ENCODE data around the gene ATP2A1.
A peak's percentile ranks its signal among the peaks of the same experiment; 100 is the strongest.
"Not testable (repeated sequence)": the region's sequence is repeated elsewhere in the genome, so short reads cannot be mapped to it uniquely, and the experiment has no call there.

The ATP2A1 gene

DNA sequence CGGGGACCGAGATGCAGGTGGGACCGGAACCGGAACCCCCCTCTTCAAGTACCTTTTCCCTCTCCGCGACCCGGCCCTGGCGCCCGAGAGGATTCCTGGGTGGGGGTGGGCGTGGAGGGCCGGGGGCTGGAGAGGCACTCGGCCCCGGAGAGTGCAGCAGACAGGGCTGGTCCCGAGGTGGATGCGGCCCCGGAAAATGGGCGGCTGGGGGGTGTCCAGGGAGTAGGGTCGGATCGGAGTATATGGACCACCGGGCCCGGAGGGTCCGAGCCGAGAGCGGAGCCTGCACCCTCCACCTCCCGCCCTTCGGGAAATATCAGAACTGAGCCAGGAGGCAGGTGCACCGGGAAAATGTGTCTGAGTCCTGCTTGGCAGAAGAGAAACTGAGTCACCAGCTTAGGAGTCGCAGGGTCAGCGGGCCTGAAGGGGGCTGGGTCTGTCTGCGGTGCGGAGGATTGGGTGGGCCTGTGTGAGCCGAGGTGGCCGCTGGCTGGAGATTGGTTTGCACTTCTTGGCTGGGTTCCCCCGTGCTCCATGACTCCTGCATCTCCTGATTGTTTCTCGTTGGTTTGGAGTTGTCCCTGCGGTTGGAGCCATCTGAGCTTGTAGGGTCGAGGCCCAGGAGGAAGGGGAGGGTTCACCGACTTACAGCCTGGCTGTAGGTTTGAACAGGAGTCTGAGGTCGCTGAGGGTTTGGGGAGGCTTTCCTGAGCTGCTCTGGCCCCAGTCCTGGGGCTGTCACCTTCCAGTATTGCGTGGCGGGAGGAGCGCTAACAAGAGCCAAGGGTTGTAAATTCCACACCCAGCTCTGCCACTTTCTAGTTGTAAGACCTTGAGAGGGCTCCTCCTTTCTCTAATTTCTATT, 14.1 kb upstream of the ATP2A1 start:
- DNase-seq = no peak

GRCh38 chr16:28865001-28865688, 13.1 kb upstream of the ATP2A1 start:
- no peak for DNase-seq

DNA sequence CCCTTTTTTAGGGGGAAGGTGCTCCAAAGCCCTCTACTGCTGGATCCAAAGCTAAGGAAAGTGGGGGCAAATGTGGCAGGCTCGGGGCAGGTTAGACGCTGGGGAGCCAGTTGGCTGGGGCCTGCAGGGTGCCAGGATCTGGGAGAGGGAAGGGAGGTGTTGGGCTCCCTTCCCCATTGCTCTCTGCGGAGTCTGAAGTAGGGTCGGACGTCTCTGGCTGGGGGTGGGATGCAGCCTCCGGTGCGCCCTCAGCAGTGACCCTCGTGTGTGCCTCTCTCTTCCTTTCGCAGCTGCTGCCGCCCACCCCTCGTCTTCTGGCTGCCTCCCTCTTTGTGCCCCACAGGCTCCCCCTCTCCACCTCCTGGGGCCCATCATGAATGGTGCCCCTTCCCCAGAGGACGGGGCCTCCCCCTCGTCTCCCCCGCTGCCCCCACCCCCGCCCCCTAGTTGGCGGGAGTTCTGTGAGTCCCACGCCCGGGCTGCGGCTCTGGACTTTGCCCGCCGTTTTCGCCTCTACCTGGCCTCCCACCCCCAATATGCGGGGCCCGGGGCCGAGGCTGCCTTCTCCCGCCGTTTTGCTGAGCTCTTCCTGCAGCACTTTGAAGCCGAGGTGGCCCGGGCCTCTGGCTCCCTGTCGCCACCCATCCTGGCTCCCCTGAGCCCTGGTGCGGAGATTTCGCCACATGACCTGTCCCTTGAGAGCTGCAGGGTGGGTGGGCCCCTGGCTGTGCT, 12.4 kb upstream of the ATP2A1 start:
- no peak for DNase-seq

DNA sequence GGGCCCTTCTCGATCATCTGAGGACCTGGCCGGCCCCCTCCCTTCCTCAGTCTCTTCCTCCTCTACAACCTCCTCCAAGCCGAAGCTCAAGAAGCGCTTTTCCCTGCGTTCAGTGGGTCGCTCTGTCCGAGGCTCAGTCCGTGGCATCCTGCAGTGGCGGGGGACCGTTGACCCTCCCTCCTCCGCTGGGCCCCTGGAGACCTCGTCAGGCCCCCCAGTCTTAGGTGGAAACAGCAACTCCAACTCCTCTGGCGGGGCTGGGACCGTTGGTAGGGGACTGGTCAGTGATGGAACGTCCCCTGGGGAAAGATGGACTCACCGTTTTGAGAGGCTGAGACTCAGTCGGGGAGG, 11.9 kb upstream of the ATP2A1 start:
- no peak for DNase-seq

GRCh38 chr16:28867241-28867640, 11.0 kb upstream of the ATP2A1 start:
- no peak for DNase-seq

DNA sequence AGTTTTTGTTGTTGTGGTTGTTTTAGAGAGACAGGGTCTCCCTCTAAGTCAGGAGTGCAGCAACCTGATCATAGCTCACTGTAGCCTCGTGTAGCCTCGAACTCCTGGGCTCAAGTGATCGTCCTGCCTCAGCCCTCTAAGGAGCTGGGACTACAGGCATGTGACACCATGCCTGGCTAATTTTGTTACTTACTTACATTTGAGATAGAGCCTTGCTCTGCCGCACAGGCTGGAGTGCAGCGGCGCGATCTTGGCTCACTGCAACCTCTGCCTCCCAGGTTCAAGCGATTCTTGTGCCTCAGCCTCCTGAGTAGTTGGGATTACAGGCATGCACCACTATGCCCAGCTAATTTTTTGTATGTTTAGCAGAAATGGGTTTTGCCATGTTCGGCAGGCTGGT, 10.6 kb upstream of the ATP2A1 start:
- not testable (repeated sequence) for DNase-seq

DNA sequence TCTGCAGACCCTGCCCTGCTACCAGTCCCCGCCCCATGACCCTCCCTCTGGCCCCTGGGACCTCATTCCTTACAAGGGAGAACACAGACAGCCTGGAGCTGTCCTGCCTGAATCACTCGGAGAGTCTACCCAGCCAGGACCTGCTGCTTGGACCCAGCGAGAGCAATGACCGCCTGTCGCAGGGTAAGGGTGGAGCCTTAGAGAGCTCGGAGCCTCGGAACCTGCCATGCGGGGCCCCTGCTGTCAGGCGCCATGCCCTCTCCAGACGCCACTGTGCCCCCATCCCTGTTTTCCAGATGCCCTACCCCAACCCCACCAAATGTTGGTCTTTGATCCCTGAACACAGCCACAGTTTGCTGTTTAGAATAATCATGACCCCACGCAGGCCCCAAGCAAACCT, 9.1 kb upstream of the ATP2A1 start:
- DNase-seq = no peak

DNA sequence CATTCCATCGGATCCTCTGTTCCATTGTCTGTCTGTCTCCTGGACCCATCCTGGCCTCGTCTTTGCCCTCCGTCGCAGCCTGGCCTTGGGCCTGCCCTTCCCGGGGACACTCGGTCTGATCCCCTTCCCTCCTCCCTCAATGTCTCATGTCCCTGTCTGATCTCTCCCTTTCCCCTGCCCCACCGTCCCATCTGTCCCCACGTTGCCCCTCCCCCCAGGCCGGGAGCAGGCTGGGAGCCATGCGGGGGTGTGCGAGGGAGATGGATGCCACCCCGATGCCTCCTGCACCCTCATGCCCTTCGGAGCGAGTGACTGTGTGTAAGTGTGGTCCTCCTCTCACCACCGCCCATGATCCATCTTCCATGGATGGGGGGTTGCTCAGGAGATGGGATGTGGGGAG, 5.3 kb upstream of the ATP2A1 start:
- no peak for DNase-seq

DNA sequence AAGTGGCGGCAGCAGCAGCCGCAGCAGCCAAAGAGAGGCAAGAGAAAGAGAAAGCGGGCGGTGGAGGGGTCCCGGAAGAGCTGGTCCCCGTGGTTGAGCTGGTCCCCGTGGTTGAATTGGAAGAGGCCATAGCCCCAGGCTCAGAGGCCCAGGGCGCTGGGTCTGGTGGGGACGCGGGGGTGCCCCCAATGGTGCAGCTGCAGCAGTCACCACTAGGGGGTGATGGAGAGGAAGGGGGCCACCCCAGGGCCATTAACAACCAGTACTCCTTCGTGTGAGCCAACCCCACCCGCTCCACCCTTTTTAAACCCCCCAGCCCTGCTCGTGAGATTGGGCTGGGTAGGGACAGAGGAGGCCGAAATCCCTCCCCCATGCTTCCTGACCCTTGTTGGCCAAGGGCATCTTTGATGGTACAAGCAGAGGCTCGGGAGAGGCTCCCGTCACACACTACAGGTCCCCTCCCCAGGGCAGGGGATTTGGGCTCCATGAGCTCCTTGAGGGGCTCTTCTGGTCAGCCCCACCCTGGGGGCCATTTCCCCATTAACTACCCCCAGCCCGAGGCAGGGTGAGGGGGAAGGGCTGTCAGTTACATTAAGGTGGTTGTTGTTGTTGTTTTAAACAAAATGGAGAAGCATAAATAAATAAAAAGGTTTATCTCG, 4.6 kb upstream of the ATP2A1 start:
- DNase-seq = peak; percentile 50

GRCh38 chr16:28874406-28874805, 3.9 kb upstream of the ATP2A1 start:
- DNase-seq = no peak

- no peak for DNase-seq
Observed at GRCh38 chr16:28875134-28876018, 2.9 kb upstream of the ATP2A1 start.

GRCh38 chr16:28876019-28876659, 2.1 kb upstream of the ATP2A1 start:
- DNase-seq = no peak

GRCh38 chr16:28876973-28877654, 1.2 kb upstream of the ATP2A1 start:
- no peak for DNase-seq

- no peak for DNase-seq
Observed at GRCh38 chr16:28877655-28878000, 660 bp upstream of the ATP2A1 start.

- DNase-seq = no peak
Observed at GRCh38 chr16:28879261-28879840, 1.1 kb downstream of the ATP2A1 start.

DNA sequence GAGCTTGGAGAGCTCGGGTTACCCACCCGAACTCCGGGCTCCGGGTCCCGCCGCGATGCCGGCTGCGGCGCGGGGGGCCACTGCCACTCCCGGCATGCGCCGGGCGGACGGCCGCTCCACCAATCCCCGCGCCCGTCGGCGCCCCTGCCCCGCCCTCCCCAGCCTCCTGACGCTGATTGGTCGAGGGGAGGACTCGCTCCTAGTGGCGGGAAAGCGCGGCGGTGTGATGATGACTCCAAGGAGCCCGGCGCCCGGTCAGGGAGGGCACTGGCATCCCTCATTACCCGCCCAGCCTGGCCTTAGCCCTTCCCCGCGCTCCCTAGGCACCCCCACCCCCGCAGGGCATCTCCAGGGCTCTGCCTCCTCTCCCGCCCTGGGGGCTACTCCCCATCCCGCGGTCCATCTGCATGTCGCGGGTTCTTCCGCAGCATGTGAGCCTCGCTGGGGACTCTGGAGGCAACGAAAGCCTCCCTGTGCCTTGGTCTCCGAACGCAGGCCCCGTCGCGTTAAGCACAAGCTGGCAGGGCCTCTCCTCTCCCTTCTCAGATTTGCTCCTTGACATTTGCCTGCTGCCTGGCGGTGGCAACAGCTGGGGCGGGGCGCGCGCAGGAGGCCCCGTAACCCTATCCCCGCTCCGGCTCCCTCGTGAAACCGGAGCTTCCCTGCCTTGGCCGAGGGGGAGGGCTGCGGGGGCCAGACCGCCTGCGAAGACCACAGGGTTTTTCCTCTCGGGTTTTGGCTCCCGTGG, 1.7 kb downstream of the ATP2A1 start:
- DNase-seq = peak; percentile 91

- no peak for DNase-seq
Observed at GRCh38 chr16:28880589-28880915, 2.3 kb downstream of the ATP2A1 start.

- no peak for DNase-seq
Observed at GRCh38 chr16:28880955-28881354, 2.7 kb downstream of the ATP2A1 start.

DNA sequence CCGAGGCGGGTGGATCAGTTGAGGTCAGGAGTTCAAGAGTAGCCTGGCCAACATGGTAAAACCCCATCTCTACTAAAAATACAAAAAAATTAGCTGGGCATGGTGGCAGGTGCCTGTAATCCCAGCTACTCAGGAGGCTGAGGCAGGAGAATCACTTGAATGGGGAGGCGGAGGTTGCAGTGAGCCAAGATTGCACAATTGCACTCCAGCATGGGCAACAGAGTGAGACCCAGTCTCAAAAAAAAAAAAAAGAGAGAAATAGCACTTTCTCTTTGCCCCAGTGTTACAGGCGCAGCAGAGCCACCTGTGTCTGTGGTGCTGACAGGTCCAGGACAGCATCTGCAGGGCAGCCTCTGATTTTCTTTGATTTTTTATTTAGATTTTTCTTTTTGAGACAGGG, 3.3 kb downstream of the ATP2A1 start:
- DNase-seq = not testable (repeated sequence)

DNA sequence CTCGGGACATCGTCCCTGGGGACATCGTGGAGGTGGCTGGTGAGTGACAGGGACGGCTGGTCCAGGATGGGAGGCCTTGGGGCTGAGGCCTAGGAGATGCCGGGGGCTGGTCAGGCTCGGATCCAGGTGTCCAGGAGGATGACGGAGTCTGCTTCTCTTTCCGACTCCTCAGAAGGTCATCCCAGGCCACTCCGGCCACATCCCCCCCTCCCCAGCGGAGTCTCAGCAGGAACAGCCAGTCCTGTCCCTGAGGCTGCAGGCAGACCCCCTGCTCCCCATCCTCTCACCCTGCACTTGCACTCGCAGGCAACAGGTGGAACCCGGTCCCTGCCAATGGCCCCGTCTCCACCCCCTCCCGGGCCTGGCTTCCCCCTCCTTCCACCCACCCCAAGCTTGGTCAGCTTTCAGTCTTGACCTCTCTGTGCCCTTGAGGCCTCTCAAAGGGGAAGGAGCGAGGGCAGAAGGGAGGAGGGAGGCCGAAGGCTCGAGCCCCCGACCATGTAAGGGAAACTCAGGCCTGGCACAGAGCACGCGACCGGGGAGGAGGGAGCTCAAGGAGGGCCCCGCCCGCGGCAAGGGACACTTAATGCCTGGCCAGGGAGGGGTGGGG, 4.4 kb downstream of the ATP2A1 start:
- no peak for DNase-seq
